Endothelial cell of umbilical vein (primary cell): ENCODE measurements around the gene LPAR3. TPM values are rescaled to one million over a fixed set of nuclear protein-coding genes. Genes with fewer than 3 reads are reported as not detected.

ENCODE experiments used
- BruUV-seq: library from RNA; stranded (reverse); fragments of 400-500 nt; replicated peaks from 2 replicates; lab custom pipeline; 2021; lab: Mats Ljungman, UMichigan
- CTCF ChIA-PET: fragments of 300-600, 350-600 bp; sonication (Branson Sonifier 250); formaldehyde crosslinking; loops from one replicate; lab custom pipeline; 2021; ENCODE audit warnings: antibody characterized with exemption, inconsistent platforms; lab: Charles Lee
- POLR2A ChIA-PET: fragments of 300-600, 350-600 bp; sonication (Branson Sonifier 250); formaldehyde crosslinking; loops from one replicate; lab custom pipeline; 2021; ENCODE audit warnings: antibody characterized with exemption, inconsistent platforms; lab: Charles Lee
- DNase-seq: peaks from one replicate; pipeline ENCODE4 v3.0.0-alpha.2; 2011; ENCODE audit warnings: low read depth, low spot score
- FAIRE-seq: peaks from 2 replicates; lab custom pipeline; 2011; peaks lifted over from hg19 to GRCh38; lab: Jason Lieb, UNC
- H2AFZ ChIP-seq: 2 replicates; pipeline ENCODE4 v1.6.0; 2012; ENCODE audit warnings: low read depth, low read length, control low read depth, inconsistent platforms
- H3K27ac ChIP-seq: 2 replicates; pipeline ENCODE4 v1.5.1; 2011; ENCODE audit warnings: low read depth, mild to moderate bottlenecking, control low read depth, low read length, moderate library complexity; ENCODE audit not compliant: insufficient read depth
- H3K27me3 ChIP-seq, 2 experiments: 2 replicates each; pipeline versions ENCODE4 v1.6.0 to v1.6.1; 2011; ENCODE audit warnings: low read length in 2 of 2, mixed read lengths in 1 of 2; ENCODE audit not compliant: control insufficient read depth in 2 of 2, insufficient read depth in 2 of 2
- H3K36me3 ChIP-seq, 2 experiments: 2 replicates in 1 of 2; 3 replicates in 1 of 2; pipeline ENCODE4 v1.5.1; 2011; ENCODE audit warnings: low read length in 2 of 2, mild to moderate bottlenecking in 1 of 2, moderate library complexity in 1 of 2; ENCODE audit not compliant: control insufficient read depth in 2 of 2, insufficient read depth in 2 of 2; ENCODE audit errors: extremely low read depth in 1 of 2
- H3K4me1 ChIP-seq: 3 replicates; pipeline ENCODE4 v1.5.1; 2011; ENCODE audit warnings: mild to moderate bottlenecking, low read length; ENCODE audit not compliant: control insufficient read depth, insufficient read depth; ENCODE audit errors: extremely low read depth
- H3K4me2 ChIP-seq: 2 replicates; pipeline ENCODE4 v1.6.1; 2011; ENCODE audit warnings: low read length, control low read depth, mixed read lengths; ENCODE audit not compliant: insufficient read depth
- H3K4me3 ChIP-seq, 3 experiments: fragments of 200-600 bp in 1 of 3; sonication (generic), shearing (Covaris generic) in 1 of 3; replicated peaks in 1 of 3; 2 replicates each; pipeline ENCODE4 v1.5.1; 2011 to 2016; ENCODE audit warnings: control low read depth in 3 of 3, low read length in 3 of 3, mild to moderate bottlenecking in 2 of 3, inconsistent platforms in 1 of 3, low read depth in 1 of 3, moderate library complexity in 1 of 3; ENCODE audit not compliant: insufficient read depth in 1 of 3
- H3K79me2 ChIP-seq: 2 replicates; pipeline ENCODE4 v1.6.0; 2012; ENCODE audit warnings: low read length, inconsistent platforms; ENCODE audit not compliant: control insufficient read depth, insufficient read depth
- H3K9ac ChIP-seq: replicated peaks from 2 replicates; pipeline ENCODE3; 2011; ENCODE audit warnings: low read length, control low read depth; ENCODE audit not compliant: insufficient read depth; ENCODE audit errors: extremely low read depth
- H3K9me1 ChIP-seq: replicated peaks from 3 replicates; pipeline ENCODE4 v1.6.0; 2011; ENCODE audit warnings: mild to moderate bottlenecking, low read length; ENCODE audit not compliant: control insufficient read depth, insufficient read depth; ENCODE audit errors: extremely low read depth
- H3K9me3 ChIP-seq: replicated peaks from 2 replicates; pipeline ENCODE4 v1.5.1; 2012; ENCODE audit warnings: low read length, inconsistent platforms; ENCODE audit not compliant: control insufficient read depth, insufficient read depth
- H4K20me1 ChIP-seq: replicated peaks from 2 replicates; pipeline ENCODE3; 2011; ENCODE audit warnings: mild to moderate bottlenecking, low read length; ENCODE audit not compliant: control insufficient read depth, insufficient read depth; ENCODE audit errors: extremely low read depth
- EZH2 ChIP-seq: IDR thresholded peaks from 2 replicates; pipeline ENCODE4 v1.6.1; 2012; ENCODE audit warnings: borderline replicate concordance, low read depth, mild to moderate bottlenecking, moderate library complexity, low read length, inconsistent platforms; ENCODE audit not compliant: severe bottlenecking
- FOS ChIP-seq: IDR thresholded peaks from 2 replicates; pipeline ENCODE4 v1.6.1; 2011; ENCODE audit warnings: mild to moderate bottlenecking, low read length, moderate library complexity, borderline replicate concordance; ENCODE audit not compliant: insufficient read depth
- GATA2 ChIP-seq: IDR thresholded peaks from 2 replicates; pipeline ENCODE4 v1.7.0; 2011; ENCODE audit warnings: low read depth, mild to moderate bottlenecking, moderate library complexity, mixed read lengths, low read length; ENCODE audit not compliant: insufficient read length, insufficient read depth
- JUN ChIP-seq: IDR thresholded peaks from 2 replicates; pipeline ENCODE4 v1.6.1; 2011; ENCODE audit warnings: borderline replicate concordance, low read depth; ENCODE audit not compliant: insufficient read length, insufficient read depth
- MAX ChIP-seq: IDR thresholded peaks from 2 replicates; pipeline ENCODE4 v1.6.1; 2011; ENCODE audit not compliant: insufficient read depth, insufficient read length
- MYC ChIP-seq: IDR thresholded peaks from one replicate; pipeline ENCODE4 v1.6.1; 2011; ENCODE audit warnings: mild to moderate bottlenecking, low read depth, low read length
- POLR2A ChIP-seq: IDR thresholded peaks from 2 replicates; pipeline ENCODE4 v1.6.1; 2012; ENCODE audit warnings: low read depth, mild to moderate bottlenecking, control low read depth, low read length
- POLR2AphosphoS5 ChIP-seq: IDR thresholded peaks from 2 replicates; pipeline ENCODE4 v1.6.1; 2012; ENCODE audit warnings: low read depth, mild to moderate bottlenecking, control low read depth, low read length, moderate library complexity; ENCODE audit not compliant: insufficient read depth
- dilution Hi-C: fragments of 300-500 bp; cut with MboI; formaldehyde crosslinking; loops from one replicate; pipeline ENCODE4 v1.15.0; 2019; ENCODE audit warnings: low sequenced_read_pairs; ENCODE audit not compliant: extremely low pct_ligation_motif_present
- intact Hi-C: fragments of 100-400 bp; cut with micrococcal nuclease; formaldehyde crosslinking; loops from one replicate; pipeline ENCODE4 v1.10.0; 2022
- polyA plus RNA-seq, 4 experiments: library from polyadenylated mRNA; depleted of rRNA in 3 of 4; stranded (reverse) in 3 of 4; unstranded in 1 of 4; fragments of >200 nt; gene quantifications; 2 replicates each; pipeline versions ENCODE4 v1.2.1 to v1.2.3, GENCODE V29; 2011 to 2012; ENCODE audit warnings: missing spikeins in 1 of 4
- total RNA-seq: library from RNA; stranded (reverse); gene quantifications from 2 replicates; pipeline ENCODE4 v1.2.3, GENCODE V29; 2021

LPAR3 gene
- total and polyA plus RNA-seq, 2 donors (not counting 3 experiments of a cell fraction or from before 2014, with no cell fraction given), result not detected

- Histone ChIP-seq H3K27me3 (no peaks in the 10 kb centered on the region), H3K36me3 (no peaks in the 10 kb centered on the region), H3K4me1 (peaks cover 23% of the 10 kb centered on the region), H3K4me3 (no peak overlapping the region), H3K9ac (no peak overlapping the region), H4K20me1 (no peaks in the 10 kb centered on the region), H3K9me3 (no peaks in the 10 kb centered on the region), H3K27ac (no peak overlapping the region), H3K4me2 (no peak overlapping the region), H2AFZ (no peak overlapping the region), H3K79me2 (no peaks in the 10 kb centered on the region), H3K9me1 (no peaks in the 10 kb centered on the region)
- dilution Hi-C loops (no loop called here), intact Hi-C loops (loop anchor here (5.0 kb wide), 1 partner anchor 85 kb away; no protein-coding TSS in a partner anchor)
- TF ChIP-seq POLR2A, result no peak
- no peak for TF ChIP-seq MAX
- TF ChIP-seq POLR2AphosphoS5, result no peak
- TF ChIP-seq FOS, result no peak
- no peak for TF ChIP-seq JUN
- no peak for TF ChIP-seq GATA2
- no peak for TF ChIP-seq EZH2
- TF ChIP-seq MYC, result no peak
- DNase-seq (no peak), FAIRE-seq (no peak)
- no TSS peak for BruUV-seq
- ChIA-PET CTCF (interaction anchor here (2.8 kb wide), 1 partner anchor 80 kb away, joined by 7 read pairs; no protein-coding TSS in a partner anchor), POLR2A (no interaction called here)
These were observed 41.2 kb downstream of the LPAR3 start for GRCh38 chr1:84851839-84852238.
